C4-2B (cell line): Measurements from ENCODE around the gene ZNF407.

ENCODE experiments used
- H3K27ac ChIP-seq: fragments of 450-650 bp; 2 replicates; pipeline ENCODE4 v1.5.1; 2017
- ZFX ChIP-seq: fragments of 450-650 bp; IDR thresholded peaks from 2 replicates; pipeline ENCODE4 v1.6.1; 2017
- TF ChIP-seq, protein P1 (sequence below): fragments of 450-650 bp; conservative IDR thresholded peaks from 2 replicates; pipeline ENCODE4 v1.5.1; 2017; ENCODE audit warnings: mild to moderate bottlenecking

ZNF407 gene

GRCh38 chr18:74866577-74866976 is 268.9 kb downstream of the ZNF407 start:
- no peak overlapping the region for H3K27ac ChIP-seq
- TF ChIP-seq, protein P1, sequence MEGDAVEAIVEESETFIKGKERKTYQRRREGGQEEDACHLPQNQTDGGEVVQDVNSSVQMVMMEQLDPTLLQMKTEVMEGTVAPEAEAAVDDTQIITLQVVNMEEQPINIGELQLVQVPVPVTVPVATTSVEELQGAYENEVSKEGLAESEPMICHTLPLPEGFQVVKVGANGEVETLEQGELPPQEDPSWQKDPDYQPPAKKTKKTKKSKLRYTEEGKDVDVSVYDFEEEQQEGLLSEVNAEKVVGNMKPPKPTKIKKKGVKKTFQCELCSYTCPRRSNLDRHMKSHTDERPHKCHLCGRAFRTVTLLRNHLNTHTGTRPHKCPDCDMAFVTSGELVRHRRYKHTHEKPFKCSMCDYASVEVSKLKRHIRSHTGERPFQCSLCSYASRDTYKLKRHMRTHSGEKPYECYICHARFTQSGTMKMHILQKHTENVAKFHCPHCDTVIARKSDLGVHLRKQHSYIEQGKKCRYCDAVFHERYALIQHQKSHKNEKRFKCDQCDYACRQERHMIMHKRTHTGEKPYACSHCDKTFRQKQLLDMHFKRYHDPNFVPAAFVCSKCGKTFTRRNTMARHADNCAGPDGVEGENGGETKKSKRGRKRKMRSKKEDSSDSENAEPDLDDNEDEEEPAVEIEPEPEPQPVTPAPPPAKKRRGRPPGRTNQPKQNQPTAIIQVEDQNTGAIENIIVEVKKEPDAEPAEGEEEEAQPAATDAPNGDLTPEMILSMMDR, result no peak
- TF ChIP-seq ZFX, result no peak

DNA sequence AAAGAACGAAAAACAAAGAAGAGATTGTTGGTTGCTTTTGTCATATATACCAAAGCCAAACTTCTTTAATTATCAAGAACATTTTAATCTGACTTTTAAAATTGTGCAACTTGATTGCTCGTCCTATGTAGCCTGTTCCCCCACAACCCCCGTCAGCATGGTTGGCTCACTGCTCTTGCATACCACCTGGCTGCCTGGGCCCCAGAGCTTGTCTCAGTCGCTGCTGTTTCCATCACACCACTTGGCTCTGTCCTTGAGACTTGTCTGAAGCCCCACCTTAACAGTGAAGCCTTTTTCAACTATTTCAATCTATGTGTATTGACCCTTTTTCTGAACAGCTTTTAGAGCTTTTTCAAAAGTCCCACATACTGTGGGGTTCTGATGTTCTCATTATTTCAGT is 270.8 kb downstream of the ZNF407 start:
- no peak overlapping the region for H3K27ac ChIP-seq
- TF ChIP-seq, protein P1, result no peak
- no peak for TF ChIP-seq ZFX

DNA sequence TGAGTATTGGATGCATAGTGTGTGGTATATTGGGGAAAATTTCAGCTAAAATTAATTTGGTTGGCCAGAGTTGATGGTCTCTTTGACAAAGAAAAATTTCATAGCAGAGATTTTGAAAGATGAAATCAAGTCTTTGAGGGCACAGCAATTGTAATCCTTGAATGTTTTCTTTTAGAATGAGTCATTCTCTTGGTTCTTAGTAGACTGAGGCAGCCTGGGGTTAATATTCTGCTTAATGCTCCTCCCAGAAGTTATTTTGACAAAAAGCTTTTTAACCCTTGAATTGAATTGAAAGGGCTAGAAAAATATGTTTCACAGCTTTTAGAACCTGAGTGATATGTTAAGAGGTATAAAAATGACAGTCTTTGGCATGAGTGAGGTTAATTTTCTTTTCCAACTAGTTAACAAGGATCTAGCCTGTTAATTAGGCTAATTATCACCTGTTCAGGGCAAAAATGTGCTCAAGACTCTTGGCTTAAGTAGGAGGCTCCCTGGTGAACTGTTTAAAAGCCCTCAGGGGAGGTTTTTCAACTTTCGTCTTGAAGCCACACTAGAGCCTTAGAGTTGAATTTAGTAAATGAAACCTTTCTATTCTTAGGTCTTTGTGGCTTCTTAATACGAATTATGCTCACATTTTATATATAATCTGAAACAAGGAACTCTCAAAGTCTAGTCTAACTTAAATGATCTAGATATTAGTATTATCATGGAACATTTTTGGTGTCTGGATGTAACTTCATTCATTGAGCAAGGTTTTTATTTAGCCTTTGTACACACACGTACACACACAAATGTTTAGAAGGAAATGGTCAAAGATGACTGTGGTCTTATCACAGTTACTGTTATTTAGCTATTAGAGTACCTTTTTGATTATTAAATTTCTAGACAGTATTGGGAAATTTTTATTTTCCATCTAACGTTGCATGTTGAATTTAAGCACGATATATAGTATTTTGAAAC is 272.5 kb downstream of the ZNF407 start:
- H3K27ac ChIP-seq, result no peak overlapping the region
- TF ChIP-seq, protein P1, result no peak
- TF ChIP-seq ZFX, result no peak

GRCh38 chr18:74870950-74871349 is 273.3 kb downstream of the ZNF407 start:
- no peak overlapping the region for H3K27ac ChIP-seq
- TF ChIP-seq ZFX, result no peak
- TF ChIP-seq, protein P1, result no peak

- H3K27ac ChIP-seq, result no peak overlapping the region
- no peak for TF ChIP-seq ZFX
- TF ChIP-seq, protein P1, result no peak
Measured at GRCh38 chr18:74873629-74874028, 276.0 kb downstream of the ZNF407 start.

DNA sequence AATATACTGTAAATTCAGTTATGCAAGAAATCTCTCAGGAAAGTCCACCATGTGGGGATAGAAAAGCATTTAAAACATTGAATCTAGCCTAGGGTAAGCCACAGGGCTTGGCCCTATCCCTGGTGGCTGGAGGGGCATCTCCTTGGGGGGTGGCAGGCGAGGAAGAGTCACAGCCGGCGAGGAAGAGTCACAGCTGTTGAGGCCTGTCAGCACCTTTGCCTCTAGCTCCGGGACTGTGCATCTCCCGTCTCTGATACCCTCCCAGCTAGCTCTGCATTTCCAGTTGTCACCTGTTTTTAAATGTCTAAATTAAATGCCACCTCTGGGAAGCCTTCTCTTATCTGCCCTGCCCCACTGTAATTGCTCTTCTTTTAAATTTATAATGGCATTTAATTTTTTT is 276.7 kb downstream of the ZNF407 start:
- TF ChIP-seq, protein P1, result no peak
- TF ChIP-seq ZFX, result no peak
- H3K27ac ChIP-seq, result no peak overlapping the region

DNA sequence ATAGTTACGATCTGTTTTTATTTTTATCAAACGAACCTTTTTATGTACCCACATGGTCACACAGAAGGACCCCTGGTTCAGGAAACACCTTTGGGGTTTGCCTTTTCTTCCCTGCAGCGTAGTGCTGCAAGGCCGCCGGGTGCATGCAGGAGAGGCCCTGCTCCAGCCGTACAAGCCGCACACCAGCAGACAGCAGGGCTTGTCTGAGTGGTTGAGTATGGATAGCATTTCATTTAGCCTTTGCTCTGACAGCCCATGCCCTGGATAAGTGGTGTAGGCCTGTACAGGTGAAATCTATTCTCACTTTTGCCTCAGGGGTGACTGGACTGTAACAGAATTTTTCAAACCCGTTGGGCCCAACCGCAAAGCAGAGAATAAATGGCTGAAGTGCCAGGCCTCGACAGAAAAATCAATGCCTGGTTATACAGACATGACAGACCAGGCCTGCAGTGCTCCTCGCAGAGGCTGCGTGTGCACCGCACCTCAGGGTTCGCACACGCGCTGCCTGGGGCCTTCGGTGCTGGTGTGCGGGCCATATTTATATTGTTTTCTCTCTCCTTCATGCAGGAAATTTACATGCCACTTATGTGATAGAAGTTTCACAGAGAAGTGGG is 279.1 kb downstream of the ZNF407 start:
- TF ChIP-seq, protein P1, result no peak
- TF ChIP-seq ZFX, result no peak
- no peak overlapping the region for H3K27ac ChIP-seq
